GM21515 (cell line): ENCODE measurements around the gene TPCN1.
A peak's percentile ranks its signal among the peaks of the same experiment; 100 is the strongest.

Source experiments
- ATAC-seq: cut with Tn5 transposase; IDR thresholded peaks from one replicate; pipeline ENCODE4 v1.9.1; 2021; ENCODE audit not compliant: unreplicated experiment

TPCN1 gene

GRCh38 chr12:113221181-113221996 is at the start of gene TPCN1:
Gene TPCN1, plus strand, starts transcription at chr12:113221464. Its CDS starts 5,389 bp downstream, at chr12:113226853.
- ATAC-seq, result peak; percentile 92

DNA sequence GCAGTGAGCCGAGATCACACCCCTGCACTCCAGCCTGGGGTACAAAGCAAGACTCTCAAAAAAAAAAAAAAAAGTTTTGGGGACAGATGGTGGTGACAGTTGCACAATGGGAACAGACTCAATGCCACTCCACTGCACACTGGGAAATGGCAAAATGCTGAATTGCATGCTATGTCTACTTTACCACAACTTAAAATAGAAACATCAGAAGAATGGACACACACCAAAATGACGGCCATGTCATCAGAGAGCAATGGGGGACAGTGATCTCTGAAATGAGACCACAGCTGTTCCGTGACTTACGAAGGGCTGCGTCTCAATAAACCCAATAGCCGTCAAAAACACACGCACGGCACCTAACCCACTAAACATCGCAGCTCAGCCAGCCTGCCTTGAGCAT is 49.7 kb upstream of the TPCN1 start:
- no peak for ATAC-seq

- no peak for ATAC-seq
Observed at GRCh38 chr12:113172185-113172584, 49.1 kb upstream of the TPCN1 start.

DNA sequence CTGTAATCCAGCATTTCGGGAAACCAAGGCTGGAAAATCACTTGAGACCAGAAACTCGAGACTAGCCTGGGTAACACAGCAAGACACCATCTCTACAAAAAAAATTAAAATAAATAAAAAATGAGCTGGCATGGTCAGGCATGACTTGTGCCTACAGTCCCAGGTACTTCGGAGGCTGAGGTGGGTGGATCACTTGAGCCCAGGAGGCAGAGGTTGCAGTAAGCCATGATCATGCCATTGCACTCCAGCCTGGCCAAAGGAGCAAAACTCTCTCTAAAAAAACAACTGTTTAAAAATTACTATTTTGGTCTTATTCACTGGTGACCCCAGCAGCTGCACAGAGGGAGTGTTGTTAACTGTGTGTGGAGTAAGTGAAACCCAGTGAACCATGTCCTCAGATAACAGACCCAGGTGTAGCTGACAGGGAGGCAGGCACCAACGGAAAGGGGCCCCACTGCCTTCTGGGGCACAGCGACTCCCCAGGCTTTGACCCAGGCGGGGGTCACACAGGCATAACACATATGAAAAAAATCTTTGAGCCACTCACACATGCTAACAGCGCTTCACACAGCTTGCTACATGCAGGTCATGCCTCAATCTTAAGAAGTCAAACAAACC is 48.1 kb upstream of the TPCN1 start:
- ATAC-seq, result peak; percentile 56

GRCh38 chr12:113174461-113175384 is 46.5 kb upstream of the TPCN1 start:
- peak; percentile 54 for ATAC-seq

GRCh38 chr12:113179023-113179422 is 42.2 kb upstream of the TPCN1 start:
- ATAC-seq, result no peak

DNA sequence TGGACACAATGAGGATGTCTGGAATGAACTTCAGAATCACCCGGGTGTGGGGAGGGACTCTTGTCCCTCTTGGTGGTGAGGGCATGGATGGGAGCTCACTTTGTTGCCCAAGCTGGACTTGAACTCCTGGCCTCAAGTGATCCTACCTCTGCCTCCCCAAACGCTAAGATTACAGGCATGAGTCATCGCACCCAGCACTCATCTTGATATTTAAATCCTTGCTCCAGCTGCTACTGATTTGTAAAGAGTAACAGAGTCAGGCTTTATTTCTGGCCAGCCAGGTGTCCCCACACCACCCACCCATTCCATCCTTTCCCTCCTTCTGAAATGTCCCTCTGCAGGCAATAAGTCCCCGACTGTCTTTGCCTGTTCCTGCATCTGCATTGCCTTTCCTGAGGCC is 40.9 kb upstream of the TPCN1 start:
- no peak for ATAC-seq

DNA sequence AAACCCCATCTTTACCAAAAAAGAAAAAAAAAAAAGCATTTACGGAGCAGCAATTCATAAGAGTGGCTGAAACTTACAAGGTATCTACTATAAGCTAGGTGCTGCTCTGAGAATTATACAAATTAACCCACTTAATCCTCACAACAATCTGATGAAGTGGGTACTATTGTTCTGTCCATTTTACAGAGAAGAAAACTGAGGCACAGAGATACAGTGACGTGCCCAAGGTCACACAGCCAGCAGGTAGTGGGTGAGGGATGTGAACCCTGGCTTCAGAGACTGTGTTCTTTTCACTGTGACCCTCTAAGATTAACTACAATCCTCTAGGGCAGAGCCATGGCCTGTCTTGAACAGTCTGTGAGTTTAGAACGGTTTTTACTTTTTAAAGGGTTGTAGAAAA is 39.3 kb upstream of the TPCN1 start:
- ATAC-seq, result no peak

DNA sequence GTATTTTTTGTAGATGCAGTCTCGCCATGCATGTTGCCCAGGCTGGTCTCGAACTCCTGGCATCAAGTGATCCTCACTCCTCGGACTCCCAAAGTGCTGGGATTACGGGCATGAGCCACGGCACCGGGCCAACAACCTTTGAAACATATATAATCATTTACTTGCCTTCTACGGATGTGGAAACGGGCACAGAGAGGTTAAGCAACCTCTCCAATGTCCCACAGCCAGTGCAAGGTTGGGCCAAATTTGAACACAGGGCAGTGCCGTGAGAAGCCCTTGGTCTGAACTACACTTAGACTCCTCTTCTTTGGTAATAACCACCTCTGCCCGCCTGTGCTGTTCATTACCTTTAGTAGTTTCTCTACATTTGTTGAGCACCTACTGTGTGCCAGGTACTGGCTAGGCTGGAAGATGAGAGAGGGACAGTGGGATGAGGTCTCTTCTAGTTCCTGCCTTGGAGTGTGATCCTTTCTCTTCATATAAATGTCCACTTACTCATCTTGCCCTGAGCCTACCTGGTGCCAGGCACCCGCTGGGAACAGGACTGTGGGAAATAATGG is 38.2 kb upstream of the TPCN1 start:
- no peak for ATAC-seq

GRCh38 chr12:113184098-113184899 is 37.0 kb upstream of the TPCN1 start:
- ATAC-seq, result peak; percentile 47

DNA sequence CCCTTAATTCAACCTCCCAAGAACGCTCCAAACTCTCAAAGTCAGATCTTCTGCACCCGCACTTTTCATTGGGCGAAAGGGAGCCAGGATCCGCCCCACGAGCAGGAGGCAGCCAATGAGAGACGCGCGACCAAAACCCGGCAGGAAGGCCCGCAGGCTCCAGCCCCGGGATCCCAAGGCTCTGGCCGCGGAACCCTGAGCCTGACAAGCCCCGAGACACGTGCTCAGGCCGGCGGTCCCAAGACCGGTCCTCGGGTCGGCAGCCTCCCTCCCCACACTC is 36.4 kb upstream of the TPCN1 start:
- peak; percentile 82 for ATAC-seq

DNA sequence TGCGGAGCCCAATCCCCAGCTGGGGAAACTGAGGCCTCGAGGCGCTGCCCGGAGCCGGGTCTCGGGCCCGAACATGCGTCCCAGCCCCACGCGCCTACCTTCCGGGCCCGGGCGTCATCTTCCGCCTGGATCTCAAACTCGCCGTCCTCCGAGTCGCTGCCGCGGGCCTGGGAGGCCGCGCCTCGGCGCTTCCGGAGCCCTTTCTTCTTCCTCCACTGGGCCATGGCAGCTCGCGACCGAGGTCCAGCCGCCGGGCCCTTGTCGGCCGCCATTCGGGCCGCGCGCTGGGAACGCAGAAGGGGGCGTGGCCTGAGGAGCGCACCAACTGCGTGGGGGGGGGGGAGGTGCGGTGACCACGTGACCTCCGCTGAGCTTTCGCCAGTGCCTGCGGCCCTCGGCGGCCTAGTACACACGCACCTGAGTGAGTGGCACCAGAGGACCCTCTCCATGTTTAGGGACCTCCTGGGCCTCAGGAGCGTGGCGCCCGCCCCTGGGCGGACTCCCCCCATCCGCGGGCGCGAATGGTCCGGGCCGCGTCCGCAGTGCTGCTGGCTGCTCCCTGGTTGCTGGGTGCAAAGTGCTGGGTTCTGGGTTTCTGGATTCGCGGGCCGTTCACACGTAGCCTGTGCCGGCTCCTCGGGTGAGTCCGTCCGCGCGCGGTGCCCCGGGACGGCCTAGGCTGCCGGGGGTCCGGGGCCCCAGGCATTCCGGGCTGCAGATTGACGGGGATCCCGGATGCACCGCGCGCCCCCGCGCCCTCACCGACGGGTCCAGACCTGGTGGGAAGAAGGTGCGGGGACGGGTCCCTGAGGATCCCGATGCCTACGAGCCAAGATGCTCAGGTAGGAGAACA is 35.9 kb upstream of the TPCN1 start, which contains the start of the genes DDX54 and RITA1:
TSS of gene DDX54 (minus strand) at position 299 of the 853 bp plus-strand sequence. CDS start at position 272, 27 bp downstream.
TSS of gene RITA1 (plus strand) at position 542 of the 853 bp plus-strand sequence. CDS start 1,026 bp downstream, outside the sequence.
- peak; percentile 40 for ATAC-seq

DNA sequence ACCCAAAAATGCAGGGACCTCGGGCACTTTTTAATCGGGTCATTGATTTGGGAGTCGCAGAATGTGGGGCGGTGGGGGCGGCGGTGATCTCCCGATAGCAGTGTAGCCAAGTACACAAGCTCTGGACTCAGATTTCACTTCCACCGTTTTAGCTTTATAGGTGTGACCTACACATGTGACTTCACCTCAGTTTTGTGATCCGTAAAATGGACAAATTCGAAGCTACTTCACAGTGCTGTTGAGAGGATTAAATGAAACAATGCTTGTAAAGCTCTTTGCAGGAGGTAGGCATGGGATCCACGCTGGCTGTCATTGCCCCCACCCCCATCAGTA is 35.3 kb upstream of the TPCN1 start:
- ATAC-seq, result no peak

DNA sequence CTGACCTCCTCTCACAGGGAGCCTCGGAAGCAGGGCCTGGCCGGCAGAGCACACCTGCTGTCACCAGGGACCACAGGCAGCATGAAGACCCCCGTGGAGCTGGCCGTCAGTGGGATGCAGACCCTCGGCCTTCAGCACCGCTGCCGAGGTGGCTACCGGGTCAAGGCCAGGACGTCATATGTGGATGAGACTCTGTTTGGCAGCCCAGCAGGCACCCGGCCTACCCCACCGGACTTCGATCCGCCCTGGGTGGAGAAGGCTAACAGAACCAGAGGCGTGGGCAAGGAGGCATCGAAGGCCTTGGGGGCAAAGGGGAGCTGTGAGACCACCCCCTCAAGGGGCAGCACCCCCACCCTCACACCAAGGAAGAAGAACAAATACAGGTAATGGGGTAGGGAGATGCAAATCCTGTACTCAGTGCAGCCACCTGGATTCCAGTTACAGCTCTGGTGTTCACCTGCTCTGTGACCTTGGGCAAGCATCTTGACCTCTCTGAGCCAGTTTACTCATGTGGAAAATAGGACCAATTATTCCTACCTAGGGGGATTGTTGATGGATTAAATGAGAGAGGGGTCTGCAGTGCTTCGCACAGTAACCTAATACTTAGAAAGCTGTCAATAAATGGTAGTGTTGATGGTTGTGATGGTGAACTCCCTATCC is 34.5 kb upstream of the TPCN1 start:
- ATAC-seq, result no peak

DNA sequence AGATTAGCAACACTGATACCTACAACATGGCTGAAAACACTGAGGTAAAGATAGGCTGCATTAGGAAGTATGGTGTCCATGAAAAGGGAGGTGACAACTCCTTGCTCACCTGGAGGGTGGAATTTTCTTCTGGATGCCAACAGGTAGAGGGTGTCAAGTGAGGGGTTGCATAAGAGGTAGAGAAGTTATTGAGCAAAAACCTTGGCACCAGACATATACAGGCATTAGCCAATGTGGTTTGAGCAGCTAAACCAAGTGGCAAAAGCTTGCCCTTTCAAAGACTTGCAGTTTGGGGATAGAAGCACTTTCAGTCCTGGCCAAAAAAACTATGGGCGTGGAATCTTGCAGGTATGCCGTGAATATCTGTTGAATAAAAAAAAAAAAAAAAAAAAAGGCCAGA is 31.9 kb upstream of the TPCN1 start:
- ATAC-seq, result no peak

DNA sequence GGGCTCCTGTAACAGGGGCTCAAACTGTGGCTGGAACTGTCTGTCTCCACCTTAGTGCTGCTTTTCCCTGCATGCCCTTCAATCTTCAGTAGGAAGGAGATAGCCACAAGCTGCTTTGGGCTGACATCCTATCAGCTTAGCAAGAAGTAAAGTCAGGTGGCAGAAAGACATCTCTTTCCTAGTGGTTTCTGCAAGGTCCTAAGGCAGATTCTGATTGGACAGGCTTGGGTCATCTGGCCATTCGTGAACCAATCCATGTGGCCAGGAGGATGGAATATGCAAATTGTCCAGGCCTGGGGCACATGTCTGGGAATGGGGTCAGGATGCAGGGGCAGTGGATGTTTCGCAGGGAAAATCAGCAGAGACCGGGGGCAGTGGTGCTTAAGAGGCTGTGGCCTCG is 30.5 kb upstream of the TPCN1 start:
- ATAC-seq, result no peak

- no peak for ATAC-seq
Observed at GRCh38 chr12:113191227-113191626, 30.0 kb upstream of the TPCN1 start.

- no peak for ATAC-seq
Observed at GRCh38 chr12:113194971-113195391, 26.3 kb upstream of the TPCN1 start.

GRCh38 chr12:113195598-113195997 is 25.7 kb upstream of the TPCN1 start:
- ATAC-seq, result no peak
